SK-N-SH treated with all-trans-retinoic acid at 6 μM for 48 hours (cell line): ENCODE results near the gene S100Z.

Experiments used
- ATAC-seq: fragments of 200-7000 bp; cut with Tn5 transposase; 3 replicates; pipeline ENCODE4 v1.9.1; 2020; ENCODE audit warnings: mild to moderate bottlenecking, moderate library complexity
- ARNTL ChIP-seq: fragments of 450-650 bp; formaldehyde crosslinking; IDR thresholded peaks from 2 replicates; pipeline ENCODE4 v1.5.0; 2020; ENCODE audit warnings: low read depth, mild to moderate bottlenecking, moderate library complexity, borderline replicate concordance
- BACH2 ChIP-seq: fragments of 250-450 bp; sonication (Bioruptor Pico); IDR thresholded peaks from 2 replicates; pipeline ENCODE4 v1.9.0; 2021; ENCODE audit warnings: mild to moderate bottlenecking, borderline replicate concordance
- CSDC2 ChIP-seq: fragments of 250-450 bp; sonication (Bioruptor Pico); IDR thresholded peaks from 2 replicates; pipeline ENCODE4 v1.5.0; 2020; ENCODE audit warnings: mild to moderate bottlenecking, moderate library complexity
- CSRNP3 ChIP-seq: fragments of 250-450 bp; sonication (Bioruptor Pico); IDR thresholded peaks from 2 replicates; pipeline ENCODE4 v1.5.1; 2021; ENCODE audit warnings: mild to moderate bottlenecking, moderate library complexity
- GLIS3 ChIP-seq: fragments of 250-450 bp; sonication (Bioruptor Pico); IDR thresholded peaks from 2 replicates; pipeline ENCODE4 v1.5.0; 2020; ENCODE audit warnings: mild to moderate bottlenecking, moderate library complexity
- ISL1 ChIP-seq: fragments of 250-450 bp; sonication (Bioruptor Pico); IDR thresholded peaks from 2 replicates; pipeline ENCODE4 v2.1.2; 2022; ENCODE audit warnings: mild to moderate bottlenecking, moderate library complexity
- OSR1 ChIP-seq: fragments of 250-450 bp; sonication (Bioruptor Pico); IDR thresholded peaks from 2 replicates; pipeline ENCODE4 v1.8.0; 2022; ENCODE audit warnings: moderate library complexity, mild to moderate bottlenecking, inconsistent platforms
- POU6F1 ChIP-seq: fragments of 250-450 bp; sonication (Bioruptor Pico); IDR thresholded peaks from 2 replicates; pipeline ENCODE4 v1.8.0; 2021; ENCODE audit warnings: low read depth, mild to moderate bottlenecking, moderate library complexity, borderline replicate concordance
- PPARA ChIP-seq: fragments of 250-450 bp; sonication (Bioruptor Pico); IDR thresholded peaks from 2 replicates; pipeline ENCODE4 v1.5.0; 2020; ENCODE audit warnings: mild to moderate bottlenecking, borderline replicate concordance
- RARB ChIP-seq: fragments of 250-450 bp; sonication (Bioruptor Pico); IDR thresholded peaks from 2 replicates; pipeline ENCODE4 v1.8.0; 2021; ENCODE audit warnings: mild to moderate bottlenecking, moderate library complexity
- SNAI2 ChIP-seq: fragments of 250-450 bp; sonication (Bioruptor Pico); IDR thresholded peaks from 2 replicates; pipeline ENCODE4 v1.5.0; 2020; ENCODE audit warnings: mild to moderate bottlenecking, moderate library complexity
- TCF4 ChIP-seq: fragments of 250-450 bp; sonication (Bioruptor Pico); IDR thresholded peaks from 2 replicates; pipeline ENCODE4 v1.8.0; 2021; ENCODE audit warnings: mild to moderate bottlenecking, moderate library complexity, borderline replicate concordance
- ZC3H10 ChIP-seq: fragments of 250-450 bp; sonication (Bioruptor Pico); IDR thresholded peaks from 2 replicates; pipeline ENCODE4 v1.5.1; 2021; ENCODE audit warnings: mild to moderate bottlenecking, moderate library complexity
- ZFP30 ChIP-seq: fragments of 450-650 bp; formaldehyde crosslinking; IDR thresholded peaks from 2 replicates; pipeline ENCODE4 v1.5.0; 2022; ENCODE audit warnings: mild to moderate bottlenecking, moderate library complexity
- ZNF565 ChIP-seq: fragments of 450-650 bp; formaldehyde crosslinking; conservative IDR thresholded peaks from 2 replicates; pipeline ENCODE4 v1.5.0; 2020; ENCODE audit warnings: low read depth, mild to moderate bottlenecking, moderate library complexity
- ZNF70 ChIP-seq: fragments of 450-650 bp; formaldehyde crosslinking; IDR thresholded peaks from 2 replicates; pipeline ENCODE4 v1.5.0; 2020; ENCODE audit warnings: mild to moderate bottlenecking, moderate library complexity
- ZNF8 ChIP-seq: fragments of 450-650 bp; formaldehyde crosslinking; IDR thresholded peaks from 2 replicates; pipeline ENCODE4 v1.5.0; 2020; ENCODE audit warnings: mild to moderate bottlenecking, moderate library complexity
- TF ChIP-seq, protein P1 (sequence below): fragments of 250-450 bp; sonication (Bioruptor Pico); IDR thresholded peaks from 2 replicates; pipeline ENCODE4 v1.5.0; 2020; ENCODE audit warnings: mild to moderate bottlenecking, moderate library complexity
- TF ChIP-seq, protein P2 (sequence below): fragments of 250-450 bp; sonication (Bioruptor Pico); IDR thresholded peaks from 2 replicates; pipeline ENCODE4 v1.5.1; 2020; ENCODE audit warnings: low read depth, mild to moderate bottlenecking, moderate library complexity
- TF ChIP-seq, protein P3 (sequence below): fragments of 250-450 bp; sonication (Bioruptor Pico); IDR thresholded peaks from 2 replicates; pipeline ENCODE4 v1.8.0; 2020; ENCODE audit warnings: mild to moderate bottlenecking, moderate library complexity, borderline replicate concordance

Gene S100Z

DNA sequence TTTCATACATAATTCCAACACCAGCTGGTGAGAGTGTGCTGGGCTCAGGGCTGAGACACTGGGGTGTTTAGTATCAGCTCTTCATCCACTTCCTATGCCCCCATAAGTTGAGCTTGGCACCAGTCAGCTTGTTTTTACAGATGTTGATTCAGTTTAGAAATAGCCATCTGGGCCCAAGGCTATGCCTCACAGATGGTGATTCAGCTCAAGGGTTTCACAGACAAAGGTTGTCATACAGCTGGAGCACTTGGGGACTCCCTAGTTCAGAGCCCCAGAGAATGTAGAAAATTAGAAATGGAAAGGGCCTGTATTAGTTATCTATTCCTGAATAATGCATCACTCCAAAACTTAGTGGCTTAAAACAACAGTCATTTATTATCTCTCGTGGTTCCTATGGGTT is 92.8 kb downstream of the S100Z start:
- no peak for ATAC-seq

DNA sequence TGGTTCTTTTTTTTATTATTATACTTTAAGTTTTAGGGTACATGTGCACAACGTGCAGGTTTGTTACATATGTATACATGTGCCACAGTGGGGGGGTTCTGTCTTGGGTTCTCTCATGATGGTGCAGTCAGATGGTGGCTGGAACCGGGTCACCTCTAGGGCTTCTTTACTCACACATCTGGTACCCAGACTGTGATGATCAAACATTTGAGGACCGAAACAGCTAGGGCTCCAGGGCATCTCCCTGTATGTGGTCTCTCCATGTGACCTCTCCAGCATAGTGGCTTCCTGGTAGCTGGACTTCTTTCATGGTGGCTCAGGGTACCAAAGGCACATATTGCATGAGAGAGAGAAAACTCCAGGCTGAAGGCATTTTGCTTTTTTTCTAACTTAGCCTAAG is 93.2 kb downstream of the S100Z start:
- ATAC-seq = no peak
- no peak for TF ChIP-seq TCF4 (CRISPR knock-in tag)
- no peak for TF ChIP-seq SNAI2 (CRISPR knock-in tag)
- TF ChIP-seq, protein P1, sequence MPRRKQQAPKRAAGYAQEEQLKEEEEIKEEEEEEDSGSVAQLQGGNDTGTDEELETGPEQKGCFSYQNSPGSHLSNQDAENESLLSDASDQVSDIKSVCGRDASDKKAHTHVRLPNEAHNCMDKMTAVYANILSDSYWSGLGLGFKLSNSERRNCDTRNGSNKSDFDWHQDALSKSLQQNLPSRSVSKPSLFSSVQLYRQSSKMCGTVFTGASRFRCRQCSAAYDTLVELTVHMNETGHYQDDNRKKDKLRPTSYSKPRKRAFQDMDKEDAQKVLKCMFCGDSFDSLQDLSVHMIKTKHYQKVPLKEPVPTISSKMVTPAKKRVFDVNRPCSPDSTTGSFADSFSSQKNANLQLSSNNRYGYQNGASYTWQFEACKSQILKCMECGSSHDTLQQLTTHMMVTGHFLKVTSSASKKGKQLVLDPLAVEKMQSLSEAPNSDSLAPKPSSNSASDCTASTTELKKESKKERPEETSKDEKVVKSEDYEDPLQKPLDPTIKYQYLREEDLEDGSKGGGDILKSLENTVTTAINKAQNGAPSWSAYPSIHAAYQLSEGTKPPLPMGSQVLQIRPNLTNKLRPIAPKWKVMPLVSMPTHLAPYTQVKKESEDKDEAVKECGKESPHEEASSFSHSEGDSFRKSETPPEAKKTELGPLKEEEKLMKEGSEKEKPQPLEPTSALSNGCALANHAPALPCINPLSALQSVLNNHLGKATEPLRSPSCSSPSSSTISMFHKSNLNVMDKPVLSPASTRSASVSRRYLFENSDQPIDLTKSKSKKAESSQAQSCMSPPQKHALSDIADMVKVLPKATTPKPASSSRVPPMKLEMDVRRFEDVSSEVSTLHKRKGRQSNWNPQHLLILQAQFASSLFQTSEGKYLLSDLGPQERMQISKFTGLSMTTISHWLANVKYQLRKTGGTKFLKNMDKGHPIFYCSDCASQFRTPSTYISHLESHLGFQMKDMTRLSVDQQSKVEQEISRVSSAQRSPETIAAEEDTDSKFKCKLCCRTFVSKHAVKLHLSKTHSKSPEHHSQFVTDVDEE (CRISPR knock-in tag) = no peak
- TF ChIP-seq ZNF565 = no peak
- TF ChIP-seq, protein P2, sequence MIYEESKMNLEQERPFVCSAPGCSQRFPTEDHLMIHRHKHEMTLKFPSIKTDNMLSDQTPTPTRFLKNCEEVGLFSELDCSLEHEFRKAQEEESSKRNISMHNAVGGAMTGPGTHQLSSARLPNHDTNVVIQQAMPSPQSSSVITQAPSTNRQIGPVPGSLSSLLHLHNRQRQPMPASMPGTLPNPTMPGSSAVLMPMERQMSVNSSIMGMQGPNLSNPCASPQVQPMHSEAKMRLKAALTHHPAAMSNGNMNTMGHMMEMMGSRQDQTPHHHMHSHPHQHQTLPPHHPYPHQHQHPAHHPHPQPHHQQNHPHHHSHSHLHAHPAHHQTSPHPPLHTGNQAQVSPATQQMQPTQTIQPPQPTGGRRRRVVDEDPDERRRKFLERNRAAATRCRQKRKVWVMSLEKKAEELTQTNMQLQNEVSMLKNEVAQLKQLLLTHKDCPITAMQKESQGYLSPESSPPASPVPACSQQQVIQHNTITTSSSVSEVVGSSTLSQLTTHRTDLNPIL (CRISPR knock-in tag) = no peak
- TF ChIP-seq CSRNP3 (CRISPR knock-in tag) = no peak
- TF ChIP-seq ISL1 (CRISPR knock-in tag) = no peak
- no peak for TF ChIP-seq RARB
- TF ChIP-seq, protein P3, sequence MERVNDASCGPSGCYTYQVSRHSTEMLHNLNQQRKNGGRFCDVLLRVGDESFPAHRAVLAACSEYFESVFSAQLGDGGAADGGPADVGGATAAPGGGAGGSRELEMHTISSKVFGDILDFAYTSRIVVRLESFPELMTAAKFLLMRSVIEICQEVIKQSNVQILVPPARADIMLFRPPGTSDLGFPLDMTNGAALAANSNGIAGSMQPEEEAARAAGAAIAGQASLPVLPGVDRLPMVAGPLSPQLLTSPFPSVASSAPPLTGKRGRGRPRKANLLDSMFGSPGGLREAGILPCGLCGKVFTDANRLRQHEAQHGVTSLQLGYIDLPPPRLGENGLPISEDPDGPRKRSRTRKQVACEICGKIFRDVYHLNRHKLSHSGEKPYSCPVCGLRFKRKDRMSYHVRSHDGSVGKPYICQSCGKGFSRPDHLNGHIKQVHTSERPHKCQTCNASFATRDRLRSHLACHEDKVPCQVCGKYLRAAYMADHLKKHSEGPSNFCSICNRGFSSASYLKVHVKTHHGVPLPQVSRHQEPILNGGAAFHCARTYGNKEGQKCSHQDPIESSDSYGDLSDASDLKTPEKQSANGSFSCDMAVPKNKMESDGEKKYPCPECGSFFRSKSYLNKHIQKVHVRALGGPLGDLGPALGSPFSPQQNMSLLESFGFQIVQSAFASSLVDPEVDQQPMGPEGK (CRISPR knock-in tag) = no peak
- TF ChIP-seq ARNTL = no peak

More for the DNA sequence above, 92.8 kb downstream of the S100Z start:
- TF ChIP-seq CSDC2 (CRISPR knock-in tag) (no peak), ZNF70 (CRISPR knock-in tag) (no peak), RARB (no peak), ZFP30 (CRISPR knock-in tag) (no peak), GLIS3 (no peak), PPARA (CRISPR knock-in tag) (no peak), ZC3H10 (CRISPR knock-in tag) (no peak), ARNTL (no peak), ZNF8 (CRISPR knock-in tag) (no peak), ISL1 (CRISPR knock-in tag) (no peak), BACH2 (CRISPR knock-in tag) (no peak), POU6F1 (CRISPR knock-in tag) (no peak), OSR1 (CRISPR knock-in tag) (no peak), CSRNP3 (CRISPR knock-in tag) (no peak)
- TF ChIP-seq, protein P1 (CRISPR knock-in tag) = no peak
- TF ChIP-seq, protein P3 (CRISPR knock-in tag) = no peak
